NT2/D1 (cell line): ENCODE measurements around the gene ZBTB8A.

Source experiments
- SUZ12 ChIP-seq: IDR thresholded peaks from 2 replicates; pipeline ENCODE4 v1.6.1; 2011; ENCODE audit not compliant: insufficient read length, insufficient read depth; ENCODE audit errors: extremely low read depth
- YY1 ChIP-seq: IDR thresholded peaks from 2 replicates; pipeline ENCODE4 v1.6.1; 2011; ENCODE audit not compliant: insufficient read length, insufficient read depth
- ZNF274 ChIP-seq: IDR thresholded peaks from 2 replicates; pipeline ENCODE4 v1.6.1; 2011; ENCODE audit warnings: mild to moderate bottlenecking, low read depth, low read length

GRCh38 chr1:32652244-32652962 is 113.2 kb downstream of the ZBTB8A start:
- TF ChIP-seq YY1 (no peak), SUZ12 (no peak), ZNF274 (no peak)
